VCaP (cell line): ENCODE data around the gene DENND1A.

ENCODE experiments used
- H3K27ac ChIP-seq: fragments of 450-650 bp; 2 replicates; pipeline ENCODE4 v1.5.1; 2017
- TF ChIP-seq, protein P1 (sequence below): fragments of 450-650 bp; conservative IDR thresholded peaks from 2 replicates; pipeline ENCODE4 v1.5.1; 2017; ENCODE audit warnings: mild to moderate bottlenecking, moderate library complexity

The DENND1A gene

DNA sequence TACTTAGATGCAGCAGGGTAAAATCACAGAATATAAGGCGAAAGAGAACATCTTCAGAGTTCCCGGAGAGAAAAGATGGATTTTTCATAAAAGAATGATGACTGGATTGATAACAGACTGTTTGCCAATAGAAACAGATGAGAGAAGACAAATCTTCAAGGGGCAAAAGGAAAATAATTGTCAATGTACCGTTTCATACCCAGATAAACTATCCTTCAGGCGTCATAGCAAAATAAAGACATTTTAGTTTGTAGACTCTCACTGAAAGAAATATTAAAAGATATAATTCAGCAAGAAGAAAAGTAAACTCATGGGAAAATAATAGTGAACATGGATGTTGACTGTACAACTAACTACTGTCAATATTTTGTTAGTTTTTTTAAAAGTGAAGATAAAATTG lies 399.7 kb downstream of the DENND1A start:
- H3K27ac ChIP-seq, result no peak overlapping the region
- TF ChIP-seq, protein P1, sequence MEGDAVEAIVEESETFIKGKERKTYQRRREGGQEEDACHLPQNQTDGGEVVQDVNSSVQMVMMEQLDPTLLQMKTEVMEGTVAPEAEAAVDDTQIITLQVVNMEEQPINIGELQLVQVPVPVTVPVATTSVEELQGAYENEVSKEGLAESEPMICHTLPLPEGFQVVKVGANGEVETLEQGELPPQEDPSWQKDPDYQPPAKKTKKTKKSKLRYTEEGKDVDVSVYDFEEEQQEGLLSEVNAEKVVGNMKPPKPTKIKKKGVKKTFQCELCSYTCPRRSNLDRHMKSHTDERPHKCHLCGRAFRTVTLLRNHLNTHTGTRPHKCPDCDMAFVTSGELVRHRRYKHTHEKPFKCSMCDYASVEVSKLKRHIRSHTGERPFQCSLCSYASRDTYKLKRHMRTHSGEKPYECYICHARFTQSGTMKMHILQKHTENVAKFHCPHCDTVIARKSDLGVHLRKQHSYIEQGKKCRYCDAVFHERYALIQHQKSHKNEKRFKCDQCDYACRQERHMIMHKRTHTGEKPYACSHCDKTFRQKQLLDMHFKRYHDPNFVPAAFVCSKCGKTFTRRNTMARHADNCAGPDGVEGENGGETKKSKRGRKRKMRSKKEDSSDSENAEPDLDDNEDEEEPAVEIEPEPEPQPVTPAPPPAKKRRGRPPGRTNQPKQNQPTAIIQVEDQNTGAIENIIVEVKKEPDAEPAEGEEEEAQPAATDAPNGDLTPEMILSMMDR, result no peak

DNA sequence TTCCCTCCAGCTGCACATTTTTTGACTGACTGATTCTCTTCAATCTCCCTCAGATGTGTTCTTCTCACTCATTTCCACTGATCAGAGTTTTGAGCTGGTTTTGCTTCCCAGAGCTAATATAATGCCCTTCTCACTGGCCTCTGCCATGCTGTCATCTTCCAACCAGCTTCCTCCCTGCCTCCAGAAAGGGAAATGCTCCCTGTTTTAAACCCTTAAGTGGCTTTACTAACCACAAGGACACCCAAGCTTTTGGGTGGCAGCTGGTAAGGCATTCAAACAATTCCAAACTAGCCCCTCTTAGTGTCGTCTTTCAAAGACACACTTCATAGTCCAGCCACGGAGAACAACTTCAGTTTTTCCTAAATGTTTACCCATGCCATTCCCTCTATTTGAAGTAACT lies 401.4 kb downstream of the DENND1A start:
- TF ChIP-seq, protein P1, result no peak
- H3K27ac ChIP-seq, result no peak overlapping the region

- H3K27ac ChIP-seq, result no peak overlapping the region
- TF ChIP-seq, protein P1, result no peak
Observed at GRCh38 chr9:123527981-123528380, 401.9 kb downstream of the DENND1A start.

GRCh38 chr9:123525957-123526356 lies 404.0 kb downstream of the DENND1A start:
- H3K27ac ChIP-seq, result no peak overlapping the region
- TF ChIP-seq, protein P1, result no peak

DNA sequence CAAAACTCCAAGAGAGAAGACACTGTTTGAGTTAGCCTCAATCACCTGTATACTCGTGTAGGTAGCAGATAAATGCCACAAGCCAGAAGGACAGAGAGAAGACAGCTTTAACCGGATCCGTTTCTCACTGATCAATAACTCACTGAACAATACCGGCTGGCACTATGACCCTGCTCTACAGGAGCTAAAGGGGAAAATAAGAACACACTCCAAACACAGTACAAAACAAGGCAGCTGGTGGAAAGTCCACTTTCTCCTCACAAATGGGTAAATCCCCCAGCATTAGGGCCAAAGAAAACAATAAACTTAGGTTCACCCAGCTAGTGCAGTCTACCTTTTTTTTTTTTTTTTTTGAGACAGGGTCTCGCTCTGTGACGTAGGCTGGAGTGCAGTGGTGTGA lies 404.5 kb downstream of the DENND1A start:
- H3K27ac ChIP-seq, result no peak overlapping the region
- TF ChIP-seq, protein P1, result no peak

- TF ChIP-seq, protein P1, result no peak
- H3K27ac ChIP-seq, result no peak overlapping the region
Observed at GRCh38 chr9:123524866-123525265, 405.1 kb downstream of the DENND1A start.

- TF ChIP-seq, protein P1, result no peak
- no peak overlapping the region for H3K27ac ChIP-seq
Observed at GRCh38 chr9:123523845-123524244, 406.1 kb downstream of the DENND1A start.

DNA sequence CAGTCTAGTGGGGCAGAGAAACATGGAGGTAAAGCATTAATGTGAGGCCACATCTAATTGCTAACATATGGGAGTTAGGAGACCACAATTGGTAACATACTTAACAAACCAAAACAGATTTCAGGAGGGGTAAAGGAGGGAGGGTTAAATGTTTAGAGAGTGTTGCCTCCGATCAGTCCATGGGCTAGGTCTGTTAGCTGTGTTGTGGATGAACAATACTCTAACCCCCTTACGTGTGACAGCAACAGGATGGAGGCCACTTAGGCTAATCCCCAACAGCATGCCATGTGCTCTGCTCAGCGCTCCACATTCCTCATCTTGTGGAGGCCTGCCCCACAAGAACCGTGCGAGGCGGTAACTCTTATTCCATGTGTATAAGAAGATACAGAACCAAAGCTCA lies 406.9 kb downstream of the DENND1A start:
- H3K27ac ChIP-seq, result no peak overlapping the region
- TF ChIP-seq, protein P1, result no peak
